ENCODE results near the gene OR5B21. TPM values are rescaled to one million over a fixed set of nuclear protein-coding genes. Genes with fewer than 3 reads are reported as not detected.

OR5B21 gene
- total RNA-seq, 3 donors from 2014 or later (not counting 1 experiment from before 2014, with no cell fraction given), result 0.28 to 0.55 TPM; not detected in 1

- DNase-seq (no peak), ATAC-seq (no peak)
- Mint-ChIP-seq H3K4me3 (no peak overlapping the region), H3K9me3 (no peaks in the 10 kb centered on the region), H3K27ac (no peak overlapping the region), H3K27me3 (ENCODE audit: low read depth in 2 of 2) (peaks cover 5 to 35% of the 10 kb centered on the region in 2 donors), H3K4me1 (no peaks in the 10 kb centered on the region), H3K36me3 (no peaks in the 10 kb centered on the region)
- intact Hi-C loops (cut with micrococcal nuclease), result no loop called here
- H3K36me3 ChIP-seq (ENCODE audit: control insufficient read depth, insufficient read depth, low read length), result no peaks in the 10 kb centered on the region
- no peaks in the 10 kb centered on the region for H3K4me1 ChIP-seq (ENCODE audit: control insufficient read depth, insufficient read depth, low read length)
- no peak for TF ChIP-seq CTCF (IDR thresholded peaks at IDR 0.05)
- peaks cover 2% of the 10 kb centered on the region for H3K27me3 ChIP-seq (ENCODE audit: control insufficient read depth, insufficient read depth, low read length)
- no peak overlapping the region for H3K27ac ChIP-seq (ENCODE audit: low read length)
- H3K9me3 ChIP-seq (ENCODE audit: control insufficient read depth, insufficient read depth, low read length), result no peaks in the 10 kb centered on the region
- H3K4me3 ChIP-seq (ENCODE audit: low read length), result no peak overlapping the region
These were observed 20.7 kb downstream of the OR5B21 start for GRCh38 chr11:58487170-58487569.

GRCh38 chr11:58485961-58486360, 21.9 kb downstream of the OR5B21 start:
- H3K9me3 ChIP-seq (ENCODE audit: control insufficient read depth, insufficient read depth, low read length), result no peaks in the 10 kb centered on the region
- H3K36me3 Mint-ChIP-seq, result no peaks in the 10 kb centered on the region
- TF ChIP-seq CTCF (IDR thresholded peaks at IDR 0.05), result no peak
- no peak overlapping the region for H3K4me3 Mint-ChIP-seq
- ATAC-seq (no peak), DNase-seq (no peak)
- H3K4me1 ChIP-seq (ENCODE audit: control insufficient read depth, insufficient read depth, low read length), result no peaks in the 10 kb centered on the region
- H3K4me1 Mint-ChIP-seq, result no peaks in the 10 kb centered on the region
- H3K27me3 Mint-ChIP-seq (ENCODE audit: low read depth in 2 of 2), result peaks cover 5 to 36% of the 10 kb centered on the region in 2 donors
- peaks cover 2% of the 10 kb centered on the region for H3K27me3 ChIP-seq (ENCODE audit: control insufficient read depth, insufficient read depth, low read length)
- no peak overlapping the region for H3K27ac ChIP-seq (ENCODE audit: low read length)
- WGBS (ENCODE audit: insufficient coverage), result 100% methylated on average over 1 of the region's 1 CpG
- no peaks in the 10 kb centered on the region for H3K36me3 ChIP-seq (ENCODE audit: control insufficient read depth, insufficient read depth, low read length)
- intact Hi-C loops (cut with micrococcal nuclease), result no loop called here
- no peak overlapping the region for H3K4me3 ChIP-seq (ENCODE audit: low read length)
- no peak overlapping the region for H3K27ac Mint-ChIP-seq
- H3K9me3 Mint-ChIP-seq, result no peaks in the 10 kb centered on the region

GRCh38 chr11:58471892-58472291, 36.0 kb downstream of the OR5B21 start:
- H3K27me3 Mint-ChIP-seq (ENCODE audit: low read depth in 2 of 2), result peaks cover 16 to 27% of the 10 kb centered on the region in 2 donors
- H3K27ac Mint-ChIP-seq, result no peak overlapping the region
- H3K36me3 ChIP-seq (ENCODE audit: control insufficient read depth, insufficient read depth, low read length), result no peaks in the 10 kb centered on the region
- H3K4me3 ChIP-seq (ENCODE audit: low read length), result no peak overlapping the region
- no peaks in the 10 kb centered on the region for H3K4me1 Mint-ChIP-seq
- no peak for DNase-seq
- peaks cover 3% of the 10 kb centered on the region for H3K9me3 ChIP-seq (ENCODE audit: control insufficient read depth, insufficient read depth, low read length)
- no peaks in the 10 kb centered on the region for H3K4me1 ChIP-seq (ENCODE audit: control insufficient read depth, insufficient read depth, low read length)
- no peak overlapping the region for H3K27ac ChIP-seq (ENCODE audit: low read length)
- peaks cover 17% of the 10 kb centered on the region for H3K36me3 Mint-ChIP-seq
- no peaks in the 10 kb centered on the region for H3K27me3 ChIP-seq (ENCODE audit: control insufficient read depth, insufficient read depth, low read length)
- TF ChIP-seq CTCF (IDR thresholded peaks at IDR 0.05), result no peak
- peaks cover 8 to 13% of the 10 kb centered on the region in 2 donors for H3K9me3 Mint-ChIP-seq
- ATAC-seq, result no peak
- no peak overlapping the region for H3K4me3 Mint-ChIP-seq
- intact Hi-C loops (cut with micrococcal nuclease), result no loop called here

- WGBS (ENCODE audit: insufficient coverage), result 93% methylated on average over 1 of the region's 1 CpG
- no peak for TF ChIP-seq CTCF (IDR thresholded peaks at IDR 0.05)
- Histone ChIP-seq H3K4me1 (ENCODE audit: control insufficient read depth, insufficient read depth, low read length) (no peaks in the 10 kb centered on the region), H3K27me3 (ENCODE audit: control insufficient read depth, insufficient read depth, low read length) (peaks cover 2% of the 10 kb centered on the region), H3K4me3 (ENCODE audit: low read length) (no peak overlapping the region), H3K9me3 (ENCODE audit: control insufficient read depth, insufficient read depth, low read length) (peaks cover 3% of the 10 kb centered on the region), H3K27ac (ENCODE audit: low read length) (no peak overlapping the region), H3K36me3 (ENCODE audit: control insufficient read depth, insufficient read depth, low read length) (no peaks in the 10 kb centered on the region)
- intact Hi-C loops (cut with micrococcal nuclease), result no loop called here
- H3K9me3 Mint-ChIP-seq, result peaks cover 0 to 4% of the 10 kb centered on the region in 2 donors
- peaks cover under 1% of the 10 kb centered on the region for H3K36me3 Mint-ChIP-seq
- DNase-seq (no peak), ATAC-seq (no peak)
- H3K4me3 Mint-ChIP-seq, result no peak overlapping the region
- no peak overlapping the region for H3K27ac Mint-ChIP-seq
- H3K27me3 Mint-ChIP-seq (ENCODE audit: low read depth in 2 of 2), result peaks cover 6 to 7% of the 10 kb centered on the region in 2 donors
- no peaks in the 10 kb centered on the region for H3K4me1 Mint-ChIP-seq
These were observed 41.6 kb downstream of the OR5B21 start for GRCh38 chr11:58466293-58466692.

All from natural killer cell (primary cell).